ENCODE measurements around the gene LRRC32. TPM values are rescaled to one million over a fixed set of nuclear protein-coding genes. Genes with fewer than 3 reads are reported as not detected.

LRRC32 gene
- polyA plus RNA-seq, 1 donor from 2014 or later, result not detected

GRCh38 chr11:76714493-76714892 is 43.9 kb upstream of the LRRC32 start:
- no peak overlapping the region for H3K4me2 ChIP-seq (ENCODE audit: low read length)
- H3K27ac ChIP-seq (ENCODE audit: low read length), result no peak overlapping the region
- H3K9ac ChIP-seq (ENCODE audit: low read length), result no peak overlapping the region
- no peaks in the 10 kb centered on the region for H3K36me3 ChIP-seq (ENCODE audit: insufficient read depth, low read length)
- no peak overlapping the region for H3K4me3 ChIP-seq (ENCODE audit: low read length)
- no peaks in the 10 kb centered on the region for H3K27me3 ChIP-seq (ENCODE audit: insufficient read depth, low read depth, low read length)
- no peak overlapping the region for H2AFZ ChIP-seq (ENCODE audit: low read depth, low read length)
- H3K79me2 ChIP-seq (replicated peaks; ENCODE audit: insufficient read depth, low read length), result no peaks in the 10 kb centered on the region
- no peak for TF ChIP-seq TAF1 (IDR thresholded peaks at IDR 0.05; ENCODE audit: low read depth)
- no peak for TF ChIP-seq POLR2AphosphoS5 (IDR thresholded peaks at IDR 0.05)
- no peak for TF ChIP-seq EP300 (conservative IDR thresholded peaks at IDR 0.05; ENCODE audit: poor library complexity, severe bottlenecking)
- TF ChIP-seq REST (IDR thresholded peaks at IDR 0.05; ENCODE audit: borderline replicate concordance), result no peak
- no peaks in the 10 kb centered on the region for H3F3A ChIP-seq (ENCODE audit: insufficient read depth, low read length, poor library complexity, severe bottlenecking)
- H3K9me3 ChIP-seq (ENCODE audit: low read length), result no peaks in the 10 kb centered on the region
- no peaks in the 10 kb centered on the region for H3K9me2 ChIP-seq (ENCODE audit: insufficient read depth, low read length)
- no peaks in the 10 kb centered on the region for H4K20me1 ChIP-seq (ENCODE audit: insufficient read depth)

GRCh38 chr11:76713499-76713898 is 43.0 kb upstream of the LRRC32 start:
- H2AFZ ChIP-seq (ENCODE audit: low read depth, low read length), result no peak overlapping the region
- H3F3A ChIP-seq (ENCODE audit: insufficient read depth, low read length, poor library complexity, severe bottlenecking), result no peaks in the 10 kb centered on the region
- no peak overlapping the region for H3K4me2 ChIP-seq (ENCODE audit: low read length)
- H3K9ac ChIP-seq (ENCODE audit: low read length), result no peak overlapping the region
- TF ChIP-seq SMC3 (conservative IDR thresholded peaks at IDR 0.05; ENCODE audit: poor library complexity), result no peak
- H3K79me2 ChIP-seq (replicated peaks; ENCODE audit: insufficient read depth, low read length), result no peaks in the 10 kb centered on the region
- H4K20me1 ChIP-seq (ENCODE audit: insufficient read depth), result no peaks in the 10 kb centered on the region
- H3K27me3 ChIP-seq (ENCODE audit: insufficient read depth, low read depth, low read length), result no peaks in the 10 kb centered on the region
- no peaks in the 10 kb centered on the region for H3K36me3 ChIP-seq (ENCODE audit: insufficient read depth, low read length)
- no peak overlapping the region for H3K27ac ChIP-seq (ENCODE audit: low read length)
- H3K9me2 ChIP-seq (ENCODE audit: insufficient read depth, low read length), result no peaks in the 10 kb centered on the region
- no peak overlapping the region for H3K4me3 ChIP-seq (ENCODE audit: low read length)
- no peaks in the 10 kb centered on the region for H3K9me3 ChIP-seq (ENCODE audit: low read length)

- no peaks in the 10 kb centered on the region for H3K9me3 ChIP-seq (ENCODE audit: low read length)
- H3K27ac ChIP-seq (ENCODE audit: low read length), result no peak overlapping the region
- no peak overlapping the region for H3K4me2 ChIP-seq (ENCODE audit: low read length)
- H2AFZ ChIP-seq (ENCODE audit: low read depth, low read length), result no peak overlapping the region
- H3K4me3 ChIP-seq (ENCODE audit: low read length), result no peak overlapping the region
- H3K79me2 ChIP-seq (replicated peaks; ENCODE audit: insufficient read depth, low read length), result no peaks in the 10 kb centered on the region
- no peaks in the 10 kb centered on the region for H3K9me2 ChIP-seq (ENCODE audit: insufficient read depth, low read length)
- H3K27me3 ChIP-seq (ENCODE audit: insufficient read depth, low read depth, low read length), result no peaks in the 10 kb centered on the region
- no peak for TF ChIP-seq CTCF (IDR thresholded peaks at IDR 0.05; ENCODE audit: poor library complexity, severe bottlenecking)
- no peak for TF ChIP-seq TAF1 (IDR thresholded peaks at IDR 0.05; ENCODE audit: low read depth)
- TF ChIP-seq MXI1 (conservative IDR thresholded peaks at IDR 0.05; ENCODE audit: poor library complexity, severe bottlenecking), result no peak
- no peak for TF ChIP-seq RAD21 (conservative IDR thresholded peaks at IDR 0.05)
- no peak for TF ChIP-seq POLR2AphosphoS5 (IDR thresholded peaks at IDR 0.05)
- no peak for TF ChIP-seq EP300 (conservative IDR thresholded peaks at IDR 0.05; ENCODE audit: poor library complexity, severe bottlenecking)
- no peak for TF ChIP-seq EZH2 (IDR thresholded peaks at IDR 0.05; ENCODE audit: borderline replicate concordance, insufficient read depth, low read length, poor library complexity, severe bottlenecking)
- TF ChIP-seq SMC3 (conservative IDR thresholded peaks at IDR 0.05; ENCODE audit: poor library complexity), result no peak
- no peak for TF ChIP-seq REST (IDR thresholded peaks at IDR 0.05; ENCODE audit: borderline replicate concordance)
- H4K20me1 ChIP-seq (ENCODE audit: insufficient read depth), result no peaks in the 10 kb centered on the region
- no peak overlapping the region for H3K9ac ChIP-seq (ENCODE audit: low read length)
- no peaks in the 10 kb centered on the region for H3K36me3 ChIP-seq (ENCODE audit: insufficient read depth, low read length)
- no peaks in the 10 kb centered on the region for H3F3A ChIP-seq (ENCODE audit: insufficient read depth, low read length, poor library complexity, severe bottlenecking)
Measured at GRCh38 chr11:76712125-76712524, 41.6 kb upstream of the LRRC32 start.

Measured in neural cell (in vitro differentiated cells).